RPMI7951 (cell line): ENCODE measurements around the gene CD1C. TPM values are rescaled to one million over a fixed set of nuclear protein-coding genes. Genes with fewer than 3 reads are reported as not detected.
"Not testable (repeated sequence)": the region's sequence is repeated elsewhere in the genome, so short reads cannot be mapped to it uniquely, and the experiment has no call there.

Experiments used
- DNase-seq: peaks from one replicate; pipeline ENCODE4 v3.0.0-alpha.2; 2012; ENCODE audit warnings: low read depth
- total RNA-seq: library from RNA; depleted of rRNA; stranded (reverse); fragments of >200 nt; shearing (Covaris generic); gene quantifications from 2 replicates; pipeline ENCODE4 v1.2.3, GENCODE V29; 2014; rRNA removed

CD1C gene
- total RNA-seq, 1 experiment from 2014 or later, result not detected

- no peak for DNase-seq
Observed at GRCh38 chr1:158328426-158328825, 38.7 kb downstream of the CD1C start.

DNA sequence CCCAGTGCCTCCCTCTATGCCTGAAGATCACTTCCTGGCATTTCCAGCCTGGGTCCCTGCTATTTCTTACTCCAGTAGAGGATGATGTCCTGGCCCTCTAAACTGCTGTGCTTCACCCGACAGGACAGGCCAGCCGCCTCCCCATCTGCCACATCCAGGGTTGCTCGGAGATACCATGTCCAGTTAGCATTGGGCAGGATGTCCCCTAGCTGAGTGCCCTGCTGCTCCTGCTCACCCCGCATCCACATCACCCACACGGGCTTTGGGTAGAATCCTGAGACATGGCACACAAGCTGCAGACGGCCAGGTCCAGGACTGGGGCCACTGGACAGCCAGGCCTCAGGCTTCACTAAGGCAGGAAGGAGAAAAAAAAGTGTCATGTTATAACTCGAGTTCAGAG, 39.6 kb downstream of the CD1C start:
- DNase-seq, result no peak

DNA sequence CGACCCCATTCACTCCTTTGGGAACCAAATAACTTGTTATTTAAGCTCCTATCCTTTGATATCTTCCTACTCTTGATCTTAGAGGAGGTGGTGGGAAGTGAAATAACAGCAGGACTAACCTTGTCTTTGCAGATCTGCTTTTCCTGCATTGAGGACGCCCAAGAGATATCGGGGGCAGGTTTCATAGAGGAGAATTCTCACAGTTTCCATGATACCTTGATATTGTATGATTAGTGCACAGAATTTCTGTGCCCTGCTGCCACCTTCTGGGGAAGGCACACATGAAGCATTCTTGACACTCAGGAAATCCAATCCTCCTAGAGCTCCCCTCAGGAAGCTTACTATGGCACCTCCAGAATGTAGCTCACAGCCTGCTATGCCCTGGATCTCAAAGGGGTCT, 40.0 kb downstream of the CD1C start:
- peak; percentile 12 for DNase-seq

DNA sequence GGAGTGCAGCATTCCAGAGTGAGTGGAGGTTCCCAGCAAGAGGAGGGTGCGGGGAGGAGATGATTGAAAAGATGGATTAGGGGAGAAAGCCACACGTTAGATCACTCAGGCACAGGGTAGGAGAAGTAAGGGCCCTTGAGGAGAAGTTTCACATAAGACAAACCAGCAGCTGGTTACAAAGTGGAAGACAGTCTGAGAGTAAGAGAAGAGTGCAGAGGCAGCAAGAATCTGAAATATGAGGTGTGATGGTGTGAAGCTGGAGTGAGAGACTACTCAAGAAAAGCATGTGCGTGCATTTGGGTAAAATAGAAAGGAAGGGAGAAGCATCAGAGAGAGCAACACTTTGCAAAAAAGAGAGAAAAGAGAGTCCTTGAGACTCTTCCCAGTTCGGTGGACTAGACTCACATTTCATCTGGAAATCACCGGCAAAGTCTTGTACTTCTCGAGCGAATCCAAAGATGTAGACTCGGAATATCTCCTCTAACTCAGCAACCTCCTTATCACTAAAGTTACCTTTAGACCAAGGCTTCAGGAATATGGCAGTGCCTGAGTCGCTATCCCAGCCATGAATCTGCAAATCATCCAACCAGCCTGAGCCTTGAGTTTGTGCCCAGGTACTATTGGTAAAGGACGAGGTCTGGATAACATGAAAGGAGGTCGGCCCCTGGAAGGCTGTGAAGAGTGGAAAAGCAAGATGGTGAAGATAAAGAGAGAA, 40.8 kb downstream of the CD1C start:
- no peak for DNase-seq

DNA sequence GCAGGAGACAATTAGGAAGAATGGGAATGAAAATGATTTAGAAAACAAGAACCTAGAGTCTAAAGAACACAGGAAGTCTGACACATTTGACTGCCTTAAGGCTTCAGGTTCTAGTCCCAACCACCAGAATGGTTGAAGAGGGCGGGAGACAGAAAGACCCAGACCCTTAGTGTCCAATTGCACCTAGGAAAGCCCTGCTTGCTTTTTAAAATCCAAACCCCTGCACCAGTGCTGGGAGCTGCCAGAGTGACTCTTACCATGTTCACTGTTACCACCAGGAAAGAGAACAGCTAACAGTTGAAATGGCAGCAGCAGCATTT, 41.3 kb downstream of the CD1C start:
- DNase-seq, result no peak

DNA sequence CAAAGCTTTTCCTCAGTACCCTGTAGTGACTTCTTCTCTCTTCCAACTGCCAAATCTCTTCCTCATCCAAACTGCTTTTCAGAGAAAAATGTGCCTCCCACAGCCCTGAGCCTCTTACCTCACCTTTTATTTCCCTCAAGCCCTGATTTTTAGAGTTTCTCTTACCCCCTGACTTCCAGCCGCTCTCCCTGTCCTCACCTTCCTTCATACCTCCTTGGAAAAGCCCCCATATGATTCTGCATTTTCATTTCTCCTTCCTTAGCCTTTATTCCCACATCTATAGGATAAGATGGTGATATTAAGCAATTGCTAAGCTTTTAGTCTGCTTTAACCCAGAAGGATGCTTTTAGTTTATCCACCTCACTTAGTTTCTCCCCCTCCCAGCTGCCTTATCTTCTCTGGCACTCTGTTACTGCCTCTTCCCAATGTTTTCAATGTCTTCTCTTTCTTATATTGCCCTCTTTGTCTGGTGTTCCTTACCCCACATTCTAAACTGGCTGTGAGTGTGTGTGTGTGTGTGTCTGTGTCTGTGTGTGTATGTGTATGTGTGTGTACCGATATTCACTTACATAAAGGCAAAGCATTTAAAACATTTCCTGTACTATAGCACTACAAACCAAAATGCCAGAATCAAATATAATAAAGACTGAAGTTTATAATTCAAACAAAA, 41.9 kb downstream of the CD1C start, which contains the start of gene CD1B:
Gene CD1B (minus strand): TSS at position 51 of the 670 bp plus-strand sequence. CDS start 108 bp downstream, outside the sequence.
- DNase-seq, result no peak

- DNase-seq, result no peak
Observed at GRCh38 chr1:158333405-158334155, 43.9 kb downstream of the CD1C start.

DNA sequence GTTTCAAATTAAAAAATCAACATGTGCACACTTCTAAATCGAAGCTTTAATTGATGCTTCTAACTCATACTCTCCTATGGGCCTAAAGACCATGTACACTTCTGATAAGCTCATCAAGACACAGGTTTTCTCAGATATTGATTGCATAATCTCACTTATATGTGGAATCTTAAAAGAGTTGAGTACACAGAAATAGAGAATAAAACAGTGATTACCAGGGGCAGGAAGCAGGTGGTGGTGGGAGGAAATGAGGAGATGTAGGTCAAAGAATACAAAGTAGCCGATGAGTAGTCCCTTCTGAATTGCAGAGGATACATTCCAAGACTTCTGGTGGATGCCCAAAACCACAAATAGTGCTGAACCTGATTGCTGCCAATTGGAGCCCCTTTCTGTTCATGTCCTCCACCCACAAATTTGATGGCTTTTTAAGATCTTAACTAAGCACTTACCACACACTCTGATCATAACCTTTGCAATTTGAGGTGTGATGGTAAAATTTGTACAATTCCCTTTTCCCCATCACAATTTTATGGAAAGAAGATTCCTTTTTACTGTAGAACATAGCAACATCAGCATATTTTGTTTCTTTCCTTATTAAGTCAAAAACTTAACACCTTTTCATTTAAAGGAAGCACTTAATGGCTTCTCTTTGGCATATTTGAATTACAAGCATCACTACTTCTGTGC, 44.9 kb downstream of the CD1C start:
- DNase-seq, result no peak

- no peak for DNase-seq
Observed at GRCh38 chr1:158335213-158335532, 45.5 kb downstream of the CD1C start.

GRCh38 chr1:158336413-158336812, 46.7 kb downstream of the CD1C start:
- DNase-seq, result not testable (repeated sequence)

Other genes with a start within 250 kb of the CD1C start
- 0.36 and 1.3 TPM in 2 replicates for gene CD1D, start 109.0 kb upstream of the CD1C start, total RNA-seq
- gene CD1A, start 35.5 kb upstream of the CD1C start, total RNA-seq, result not detected in 2 replicates
- not detected in 2 replicates for gene CD1B, start 41.6 kb downstream of the CD1C start, total RNA-seq
- gene CD1E, start 64.0 kb downstream of the CD1C start, total RNA-seq, result not detected in 2 replicates
- not detected in 2 replicates for gene OR10T2, start 109.5 kb downstream of the CD1C start, total RNA-seq
- gene OR10K2, start 136.3 kb downstream of the CD1C start, total RNA-seq, result not detected in 2 replicates
- gene OR10K1, start 171.9 kb downstream of the CD1C start, total RNA-seq, result not detected in 2 replicates
- not detected in 2 replicates for gene OR10R2, start 182.3 kb downstream of the CD1C start, total RNA-seq